ENCODE data around the gene LRRTM4.

Gene LRRTM4

GRCh38 chr2:76975752-76976151 lies 546.4 kb downstream of the LRRTM4 start:
- no peak for DNase-seq (ENCODE audit: low read depth)
- no peak overlapping the region for H3K4me3 ChIP-seq (ENCODE audit: control insufficient read depth, low read depth, low read length)
- TF ChIP-seq, protein P1, sequence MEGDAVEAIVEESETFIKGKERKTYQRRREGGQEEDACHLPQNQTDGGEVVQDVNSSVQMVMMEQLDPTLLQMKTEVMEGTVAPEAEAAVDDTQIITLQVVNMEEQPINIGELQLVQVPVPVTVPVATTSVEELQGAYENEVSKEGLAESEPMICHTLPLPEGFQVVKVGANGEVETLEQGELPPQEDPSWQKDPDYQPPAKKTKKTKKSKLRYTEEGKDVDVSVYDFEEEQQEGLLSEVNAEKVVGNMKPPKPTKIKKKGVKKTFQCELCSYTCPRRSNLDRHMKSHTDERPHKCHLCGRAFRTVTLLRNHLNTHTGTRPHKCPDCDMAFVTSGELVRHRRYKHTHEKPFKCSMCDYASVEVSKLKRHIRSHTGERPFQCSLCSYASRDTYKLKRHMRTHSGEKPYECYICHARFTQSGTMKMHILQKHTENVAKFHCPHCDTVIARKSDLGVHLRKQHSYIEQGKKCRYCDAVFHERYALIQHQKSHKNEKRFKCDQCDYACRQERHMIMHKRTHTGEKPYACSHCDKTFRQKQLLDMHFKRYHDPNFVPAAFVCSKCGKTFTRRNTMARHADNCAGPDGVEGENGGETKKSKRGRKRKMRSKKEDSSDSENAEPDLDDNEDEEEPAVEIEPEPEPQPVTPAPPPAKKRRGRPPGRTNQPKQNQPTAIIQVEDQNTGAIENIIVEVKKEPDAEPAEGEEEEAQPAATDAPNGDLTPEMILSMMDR (IDR thresholded peaks at IDR 0.05; ENCODE audit: control insufficient read depth, insufficient read depth, low read depth, low read length, missing control alignments): no peak

- DNase-seq (ENCODE audit: low read depth): no peak
- H3K4me3 ChIP-seq (ENCODE audit: control insufficient read depth, low read depth, low read length): no peak overlapping the region
- TF ChIP-seq, protein P1 (IDR thresholded peaks at IDR 0.05; ENCODE audit: control insufficient read depth, insufficient read depth, low read depth, low read length, missing control alignments): no peak
Observed at GRCh38 chr2:76973610-76974009, 548.6 kb downstream of the LRRTM4 start.

- TF ChIP-seq, protein P1 (IDR thresholded peaks at IDR 0.05; ENCODE audit: control insufficient read depth, insufficient read depth, low read depth, low read length, missing control alignments): no peak
- no peak for DNase-seq (ENCODE audit: low read depth)
- H3K4me3 ChIP-seq (ENCODE audit: control insufficient read depth, low read depth, low read length): no peak overlapping the region
Observed at GRCh38 chr2:76965772-76966171, 556.4 kb downstream of the LRRTM4 start.

DNA sequence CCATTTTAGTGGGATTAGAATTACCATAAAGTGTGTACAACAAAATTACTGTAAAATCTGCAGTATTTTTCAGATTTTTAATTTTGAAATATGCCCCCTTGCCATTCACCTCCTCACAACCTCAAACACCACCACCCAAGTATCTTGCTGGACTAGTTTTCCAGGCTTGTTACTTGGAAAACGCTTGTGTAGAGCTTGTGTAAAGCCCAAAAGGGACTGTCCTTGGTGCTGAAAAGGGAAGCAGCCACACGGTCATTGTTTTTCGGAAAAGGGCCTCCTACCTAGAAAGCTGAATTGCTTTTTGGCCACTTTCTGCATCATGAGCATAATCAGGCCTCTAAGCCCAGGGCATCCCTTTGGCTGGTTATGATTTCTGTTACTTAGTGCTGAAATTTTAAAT lies 563.4 kb downstream of the LRRTM4 start:
- no peak for DNase-seq (ENCODE audit: low read depth)

DNA sequence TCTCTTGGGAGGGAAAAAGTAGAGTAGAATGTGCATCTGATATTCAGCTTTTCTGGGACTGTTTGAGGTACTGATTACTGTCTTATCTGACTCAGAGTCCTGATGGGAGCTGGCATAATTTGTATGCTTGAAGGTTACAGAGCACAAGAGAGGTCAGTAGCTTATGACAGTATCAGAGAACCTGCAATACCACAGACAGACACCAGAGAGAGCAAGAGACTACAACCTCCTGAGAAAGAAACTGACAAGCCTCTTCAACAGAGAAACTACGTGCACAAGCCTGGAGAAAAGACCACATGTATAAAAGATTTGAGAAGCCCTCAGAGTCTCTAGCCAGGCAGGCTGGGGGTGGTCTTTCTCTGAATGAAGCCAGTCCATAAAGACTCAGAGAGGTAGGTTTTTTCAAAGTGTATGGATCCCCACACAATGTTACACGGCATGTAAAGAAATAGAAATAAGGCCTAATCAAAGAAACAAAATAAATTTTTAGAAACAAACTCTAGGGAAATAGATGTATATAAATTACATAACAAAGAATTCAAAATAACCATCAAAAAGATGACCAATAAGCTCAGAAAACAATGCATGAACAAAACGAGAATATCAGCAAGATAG lies 568.3 kb downstream of the LRRTM4 start:
- no peak for DNase-seq (ENCODE audit: low read depth)
- no peak overlapping the region for H3K4me3 ChIP-seq (ENCODE audit: control insufficient read depth, low read depth, low read length)
- TF ChIP-seq, protein P1 (IDR thresholded peaks at IDR 0.05; ENCODE audit: control insufficient read depth, insufficient read depth, low read depth, low read length, missing control alignments): no peak

More for the DNA sequence above, 563.4 kb downstream of the LRRTM4 start:
- no peak overlapping the region for H3K4me3 ChIP-seq (ENCODE audit: control insufficient read depth, low read depth, low read length)
- TF ChIP-seq, protein P1 (IDR thresholded peaks at IDR 0.05; ENCODE audit: control insufficient read depth, insufficient read depth, low read depth, low read length, missing control alignments): no peak

GRCh38 chr2:76946631-76947145 lies 575.5 kb downstream of the LRRTM4 start:
- TF ChIP-seq, protein P1 (IDR thresholded peaks at IDR 0.05; ENCODE audit: control insufficient read depth, insufficient read depth, low read depth, low read length, missing control alignments): no peak
- DNase-seq (ENCODE audit: low read depth): no peak
- no peak overlapping the region for H3K4me3 ChIP-seq (ENCODE audit: control insufficient read depth, low read depth, low read length)

All from AG09309 (cell line).